Measurements from ENCODE around the gene DPY19L1.
"Not testable (repeated sequence)": the region's sequence is repeated elsewhere in the genome, so short reads cannot be mapped to it uniquely, and the experiment has no call there.

- TF ChIP-seq, protein P1, sequence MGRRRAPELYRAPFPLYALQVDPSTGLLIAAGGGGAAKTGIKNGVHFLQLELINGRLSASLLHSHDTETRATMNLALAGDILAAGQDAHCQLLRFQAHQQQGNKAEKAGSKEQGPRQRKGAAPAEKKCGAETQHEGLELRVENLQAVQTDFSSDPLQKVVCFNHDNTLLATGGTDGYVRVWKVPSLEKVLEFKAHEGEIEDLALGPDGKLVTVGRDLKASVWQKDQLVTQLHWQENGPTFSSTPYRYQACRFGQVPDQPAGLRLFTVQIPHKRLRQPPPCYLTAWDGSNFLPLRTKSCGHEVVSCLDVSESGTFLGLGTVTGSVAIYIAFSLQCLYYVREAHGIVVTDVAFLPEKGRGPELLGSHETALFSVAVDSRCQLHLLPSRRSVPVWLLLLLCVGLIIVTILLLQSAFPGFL (CRISPR knock-in tag; IDR thresholded peaks at IDR 0.05; ENCODE audit: borderline replicate concordance) = not testable (repeated sequence)
- TF ChIP-seq, protein P2, sequence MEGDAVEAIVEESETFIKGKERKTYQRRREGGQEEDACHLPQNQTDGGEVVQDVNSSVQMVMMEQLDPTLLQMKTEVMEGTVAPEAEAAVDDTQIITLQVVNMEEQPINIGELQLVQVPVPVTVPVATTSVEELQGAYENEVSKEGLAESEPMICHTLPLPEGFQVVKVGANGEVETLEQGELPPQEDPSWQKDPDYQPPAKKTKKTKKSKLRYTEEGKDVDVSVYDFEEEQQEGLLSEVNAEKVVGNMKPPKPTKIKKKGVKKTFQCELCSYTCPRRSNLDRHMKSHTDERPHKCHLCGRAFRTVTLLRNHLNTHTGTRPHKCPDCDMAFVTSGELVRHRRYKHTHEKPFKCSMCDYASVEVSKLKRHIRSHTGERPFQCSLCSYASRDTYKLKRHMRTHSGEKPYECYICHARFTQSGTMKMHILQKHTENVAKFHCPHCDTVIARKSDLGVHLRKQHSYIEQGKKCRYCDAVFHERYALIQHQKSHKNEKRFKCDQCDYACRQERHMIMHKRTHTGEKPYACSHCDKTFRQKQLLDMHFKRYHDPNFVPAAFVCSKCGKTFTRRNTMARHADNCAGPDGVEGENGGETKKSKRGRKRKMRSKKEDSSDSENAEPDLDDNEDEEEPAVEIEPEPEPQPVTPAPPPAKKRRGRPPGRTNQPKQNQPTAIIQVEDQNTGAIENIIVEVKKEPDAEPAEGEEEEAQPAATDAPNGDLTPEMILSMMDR (IDR thresholded peaks at IDR 0.05) = not testable (repeated sequence)
- not testable (repeated sequence) for TF ChIP-seq NR2C2 (CRISPR knock-in tag; IDR thresholded peaks at IDR 0.05); SP1 (CRISPR knock-in tag; conservative IDR thresholded peaks at IDR 0.05); AR (CRISPR knock-in tag; IDR thresholded peaks at IDR 0.05); CREB1 (CRISPR knock-in tag; IDR thresholded peaks at IDR 0.05); FOXP4 (CRISPR knock-in tag; IDR thresholded peaks at IDR 0.05); JUN (CRISPR knock-in tag; IDR thresholded peaks at IDR 0.05)
These were observed 119.0 kb downstream of the DPY19L1 start for GRCh38 chr7:34918198-34918861.
